Vagina (tissue), 2 donors: ENCODE data around the gene TNKS1BP1. TPM values are rescaled to one million over a fixed set of nuclear protein-coding genes. Genes with fewer than 3 reads are reported as not detected.
A peak's percentile ranks its signal among the peaks of the same experiment; 100 is the strongest.

Experiments used
- DNase-seq, 2 donors: peaks; one replicate each; pipeline ENCODE4 v3.0.0-alpha.2; 2017; ENCODE audit errors: extremely low spot score in 2 of 2
- H3K27ac ChIP-seq: fragments of 200-600 bp; sonication (generic); one replicate; pipeline ENCODE4 v1.5.1; 2019
- H3K27me3 ChIP-seq: fragments of 200-600 bp; sonication (generic); one replicate; pipeline ENCODE4 v1.5.1; 2019
- H3K36me3 ChIP-seq, 2 donors: fragments of 200-600 bp; sonication (generic); one replicate each; pipeline ENCODE4 v1.5.1; 2017 to 2019
- H3K4me1 ChIP-seq: fragments of 200-600 bp; sonication (generic); one replicate; pipeline ENCODE4 v1.5.1; 2019
- H3K4me3 ChIP-seq, 2 donors: fragments of 200-600 bp; sonication (generic); 1 replicate in 1 of 2; 2 replicates in 1 of 2; pipeline ENCODE4 v1.5.1; 2016 to 2019
- H3K9me3 ChIP-seq: fragments of 200-600 bp; sonication (generic); one replicate; pipeline ENCODE4 v1.5.1; 2019
- CTCF ChIP-seq, 3 experiments: fragments of 450-650 bp in 2 of 3; fragments of 200-600 bp in 1 of 3; sonication (generic) in 1 of 3; IDR thresholded peaks; one replicate each; pipeline ENCODE4 v1.5.1; 2017 to 2019; ENCODE audit warnings: antibody characterized with exemption in 3 of 3, mild to moderate bottlenecking in 2 of 3, moderate library complexity in 2 of 3
- POLR2A ChIP-seq, 2 donors: fragments of 450-650 bp; IDR thresholded peaks; one replicate each; pipeline ENCODE4 v1.6.1; 2017; ENCODE audit warnings: antibody characterized with exemption in 2 of 2, mild to moderate bottlenecking in 2 of 2, moderate library complexity in 2 of 2
- POLR2AphosphoS5 ChIP-seq, 2 donors: sonication (generic); formaldehyde crosslinking; IDR thresholded peaks; one replicate each; pipeline ENCODE4 v1.9.0; 2017; ENCODE audit warnings: antibody characterized with exemption in 2 of 2, mild to moderate bottlenecking in 2 of 2, low read depth in 1 of 2; ENCODE audit not compliant: insufficient read depth in 1 of 2
- intact Hi-C: fragments of 100-400 bp; cut with DNase I; formaldehyde crosslinking; loops from one replicate; pipeline ENCODE4 v1.15.1; 2023
- total RNA-seq: library from RNA; depleted of rRNA; stranded (reverse); fragments of >200 nt; gene quantifications from one replicate; pipeline ENCODE4 v1.2.3, GENCODE V29; 2016

The TNKS1BP1 gene
- total RNA-seq, 1 donor from 2014 or later: 159 TPM

GRCh38 chr11:57306161-57306876, 18.4 kb downstream of the TNKS1BP1 start:
- no peak overlapping the region for H3K4me3 ChIP-seq
- peaks cover 0 to 40% of the 10 kb centered on the region in 2 donors for H3K36me3 ChIP-seq
- intact Hi-C loops: no loop called here
- H3K4me1 ChIP-seq: peaks cover 84% of the 10 kb centered on the region
- no peaks in the 10 kb centered on the region for H3K27me3 ChIP-seq
- TF ChIP-seq POLR2AphosphoS5 (IDR thresholded peaks at IDR 0.05; ENCODE audit: insufficient read depth in 1 of 2, low read depth in 1 of 2) (no peak), POLR2A (IDR thresholded peaks at IDR 0.05) (no peak), CTCF (IDR thresholded peaks at IDR 0.05) (no peak)
- peak overlapping the region; percentile 93 for H3K27ac ChIP-seq
- no peaks in the 10 kb centered on the region for H3K9me3 ChIP-seq
- DNase-seq: no peak

GRCh38 chr11:57305523-57305922, 19.2 kb downstream of the TNKS1BP1 start:
- Histone ChIP-seq H3K27ac (peak overlapping the region; percentile 57), H3K4me3 (no peak overlapping the region), H3K4me1 (peaks cover 77% of the 10 kb centered on the region), H3K9me3 (no peaks in the 10 kb centered on the region), H3K36me3 (peaks cover 4 to 48% of the 10 kb centered on the region in 2 donors), H3K27me3 (no peaks in the 10 kb centered on the region)
- intact Hi-C loops: no loop called here
- DNase-seq: no peak
- no peak for TF ChIP-seq POLR2A (IDR thresholded peaks at IDR 0.05)
- no peak for TF ChIP-seq CTCF (IDR thresholded peaks at IDR 0.05)
- TF ChIP-seq POLR2AphosphoS5 (IDR thresholded peaks at IDR 0.05; ENCODE audit: insufficient read depth in 1 of 2, low read depth in 1 of 2): no peak

GRCh38 chr11:57303990-57304579, 20.7 kb downstream of the TNKS1BP1 start:
- peak overlapping the region; percentile 57 for H3K27ac ChIP-seq
- H3K4me3 ChIP-seq: no peak overlapping the region
- no peak for TF ChIP-seq POLR2AphosphoS5 (IDR thresholded peaks at IDR 0.05; ENCODE audit: insufficient read depth in 1 of 2, low read depth in 1 of 2)
- TF ChIP-seq CTCF (IDR thresholded peaks at IDR 0.05): no peak
- no peak for TF ChIP-seq POLR2A (IDR thresholded peaks at IDR 0.05)
- H3K36me3 ChIP-seq: peaks cover 13 to 48% of the 10 kb centered on the region in 2 donors
- intact Hi-C loops: no loop called here
- H3K4me1 ChIP-seq: peaks cover 62% of the 10 kb centered on the region
- H3K27me3 ChIP-seq: no peaks in the 10 kb centered on the region
- H3K9me3 ChIP-seq: peaks cover 8% of the 10 kb centered on the region
- no peak for DNase-seq

GRCh38 chr11:57303280-57303989, 21.3 kb downstream of the TNKS1BP1 start:
- DNase-seq: no peak
- Histone ChIP-seq H3K4me1 (peaks cover 56% of the 10 kb centered on the region), H3K9me3 (peaks cover 9% of the 10 kb centered on the region), H3K27me3 (no peaks in the 10 kb centered on the region), H3K4me3 (no peak overlapping the region), H3K36me3 (peaks cover 13 to 50% of the 10 kb centered on the region in 2 donors), H3K27ac (peak overlapping the region; percentile 57)
- TF ChIP-seq POLR2A (IDR thresholded peaks at IDR 0.05) (no peak), POLR2AphosphoS5 (IDR thresholded peaks at IDR 0.05; ENCODE audit: insufficient read depth in 1 of 2, low read depth in 1 of 2) (no peak), CTCF (IDR thresholded peaks at IDR 0.05) (no peak)
- intact Hi-C loops: no loop called here
